ENCODE data around the gene ENTPD8.
A peak's percentile ranks its signal among the peaks of the same experiment; 100 is the strongest.
"Not testable (repeated sequence)": the region's sequence is repeated elsewhere in the genome, so short reads cannot be mapped to it uniquely, and the experiment has no call there.

Gene ENTPD8

DNA sequence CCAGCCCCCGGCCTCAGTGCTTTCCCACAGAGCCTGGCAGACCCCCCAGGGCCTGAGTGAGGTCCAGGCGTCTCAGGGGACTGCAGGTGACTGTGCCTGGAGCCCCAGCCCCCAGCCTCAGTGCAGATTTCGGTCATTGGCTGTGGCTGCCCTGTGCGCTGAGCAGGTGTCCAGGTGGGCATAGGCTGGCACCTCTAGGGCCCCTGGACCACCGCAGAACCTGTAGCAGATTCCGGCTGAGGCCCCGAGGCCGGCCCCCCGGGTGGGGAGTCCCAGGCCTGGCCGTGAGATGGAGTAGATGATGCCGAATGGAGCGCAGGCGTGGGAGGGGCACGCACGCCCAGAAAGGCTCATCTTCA lies 30.3 kb downstream of the ENTPD8 start:
- ATAC-seq (no peak), DNase-seq (no peak)

DNA sequence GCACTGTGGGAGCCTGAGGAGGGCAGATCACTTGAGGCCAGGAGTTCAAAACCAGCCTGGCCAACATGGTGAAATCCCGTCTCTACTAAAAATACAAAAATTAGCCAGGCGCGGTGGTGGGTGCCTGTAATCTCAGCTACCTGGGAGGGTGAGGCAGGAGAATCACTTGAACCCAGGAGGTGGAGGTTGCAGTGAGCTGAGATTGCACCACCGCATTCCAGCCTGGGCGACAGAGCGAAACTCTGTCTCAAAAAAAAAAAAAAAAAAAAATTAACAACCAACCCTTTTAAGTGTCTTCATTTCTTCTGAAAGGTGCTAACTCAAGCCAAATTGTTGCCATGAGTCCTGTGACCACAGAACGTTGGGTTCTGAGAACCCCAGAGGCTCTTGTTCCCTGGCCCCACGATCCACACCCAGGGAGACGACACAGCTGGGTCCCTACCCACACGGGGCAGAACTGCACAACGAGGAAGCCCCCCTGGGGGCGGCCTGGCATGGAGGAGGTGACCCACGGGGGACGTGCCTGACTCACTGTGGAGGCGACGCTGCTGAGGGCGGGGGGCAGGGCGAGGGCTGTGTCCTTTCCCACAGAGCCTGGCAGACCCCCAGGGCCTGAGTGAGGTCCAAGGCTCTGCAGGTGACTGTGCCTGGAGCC lies 30.8 kb downstream of the ENTPD8 start:
- DNase-seq, ATAC-seq: not testable (repeated sequence)

DNA sequence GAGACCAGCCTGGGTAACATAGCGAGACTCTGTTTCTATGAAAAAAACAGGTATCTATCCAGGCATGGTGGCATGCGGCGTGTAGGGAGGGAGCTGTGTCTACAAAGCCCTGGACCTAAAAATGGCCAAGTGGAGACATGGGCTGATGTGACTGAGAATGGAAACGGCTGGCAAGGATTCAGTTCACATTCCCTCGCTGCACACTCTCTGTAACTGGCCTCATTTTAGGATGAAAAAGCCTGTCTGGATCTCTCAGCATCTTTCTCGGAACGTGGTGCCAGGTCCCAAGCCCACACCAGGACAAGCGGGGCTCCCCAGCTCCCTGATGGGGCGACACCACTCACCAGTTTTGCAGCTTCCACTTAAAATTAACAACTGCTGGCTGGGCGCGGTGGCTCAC lies 31.6 kb downstream of the ENTPD8 start:
- ATAC-seq (no peak), DNase-seq (no peak)

DNA sequence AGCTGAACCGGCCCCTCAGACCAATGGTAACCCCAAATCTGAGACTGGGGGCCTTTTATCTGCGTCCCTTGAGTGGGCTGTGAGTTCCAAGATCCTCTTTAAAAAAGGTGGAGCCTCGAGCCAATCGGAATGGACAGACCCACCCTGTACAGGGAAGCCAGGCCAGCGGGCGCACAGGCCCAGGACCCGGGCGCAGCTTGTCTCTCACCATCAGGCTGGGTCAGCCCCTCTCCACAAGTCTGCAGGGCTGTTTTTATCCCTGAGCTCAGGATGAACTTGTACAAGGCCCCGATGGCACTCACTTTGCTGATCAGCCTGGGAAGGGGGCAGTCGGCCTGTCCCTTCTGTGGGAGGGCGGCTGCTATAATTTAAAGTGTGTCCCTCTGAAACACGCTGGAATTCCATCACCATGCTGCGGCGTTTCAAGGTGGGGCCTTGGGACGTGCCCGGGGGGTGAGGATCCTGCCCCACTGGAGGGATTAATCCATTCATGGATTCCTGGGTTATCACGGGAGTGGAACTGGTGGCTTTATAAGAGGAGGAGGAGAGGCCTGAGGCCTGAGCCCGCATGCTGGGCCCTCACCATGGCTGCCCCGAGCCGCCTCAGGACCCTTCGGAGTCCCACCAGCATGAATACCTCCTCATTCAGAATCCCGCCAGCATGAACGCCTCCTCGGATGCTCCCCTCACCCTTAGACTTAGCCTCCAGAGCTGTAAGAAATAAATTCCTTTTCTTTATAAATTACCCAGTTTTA lies 32.3 kb downstream of the ENTPD8 start:
- no peak for DNase-seq

DNA sequence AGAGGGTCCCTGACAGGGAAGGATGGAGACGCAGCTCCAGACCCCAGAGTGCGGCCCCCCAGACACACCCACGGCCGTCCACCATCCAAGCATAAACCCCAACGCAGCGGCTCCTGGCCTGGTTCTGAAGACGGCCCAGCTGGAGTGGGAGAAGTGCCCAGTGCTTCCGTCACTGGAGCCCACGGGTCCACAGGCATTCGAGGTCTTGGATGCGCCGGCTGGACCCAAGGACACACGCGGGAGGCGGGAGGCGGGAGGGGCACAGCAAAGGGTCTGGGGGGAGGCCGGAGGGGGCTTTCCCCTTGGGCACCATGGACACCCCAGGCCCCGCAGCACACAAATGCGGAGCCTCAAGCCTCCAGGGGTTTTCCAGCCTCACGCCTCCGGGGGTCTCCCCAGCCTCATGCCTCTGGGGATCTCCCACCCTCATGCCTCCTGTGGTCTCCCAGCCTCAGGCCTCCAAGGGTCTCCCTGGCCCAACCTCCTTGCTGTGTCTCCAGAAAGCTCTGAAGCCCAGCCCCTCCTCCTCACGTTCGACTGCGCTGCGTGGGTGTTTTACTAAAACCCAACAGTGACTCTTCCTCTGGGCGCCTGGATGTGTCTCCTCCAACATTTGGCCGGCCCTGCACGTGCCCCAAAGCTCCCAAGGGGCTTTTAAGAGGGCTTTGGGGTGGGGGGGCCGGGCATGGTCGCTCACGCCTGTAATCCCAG lies 33.4 kb downstream of the ENTPD8 start:
- no peak for DNase-seq
- no peak for ATAC-seq

More for the DNA sequence above, 32.3 kb downstream of the ENTPD8 start:
- ATAC-seq, result no peak

DNA sequence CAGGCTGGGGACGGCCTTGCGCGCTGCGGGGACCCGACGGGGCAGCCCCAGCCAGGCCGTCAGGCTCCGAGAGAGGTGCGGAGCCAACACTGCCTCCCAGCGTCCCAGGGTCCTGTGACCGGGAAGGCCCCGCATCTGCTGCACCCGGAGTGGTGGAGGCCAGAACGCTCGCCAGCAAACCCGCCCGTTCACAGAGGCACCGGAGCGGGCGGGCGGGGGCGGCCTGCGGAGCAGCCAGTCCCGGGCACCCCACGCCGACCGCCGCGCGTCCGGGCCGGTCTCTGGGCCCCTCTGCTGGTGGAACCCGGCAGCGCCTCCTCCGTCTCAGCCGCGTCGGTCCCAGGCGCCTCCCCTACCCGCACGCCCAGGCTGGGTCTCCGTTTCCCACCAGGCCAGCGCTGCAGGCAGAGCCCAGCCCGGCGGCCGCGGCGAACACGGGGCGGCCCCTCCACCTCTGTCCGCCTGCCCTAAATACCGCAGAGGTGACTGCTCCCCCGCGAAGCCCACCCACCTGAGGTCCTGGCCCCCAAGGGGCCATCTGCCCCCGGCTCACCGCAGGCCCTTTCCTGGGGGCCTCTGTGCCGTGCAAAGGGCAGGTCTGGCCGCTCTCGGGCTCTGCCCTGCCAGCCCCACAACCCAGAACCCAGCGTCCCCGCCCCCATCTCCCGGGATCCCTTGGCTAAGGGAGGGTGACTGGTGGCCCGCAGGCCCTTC lies 34.1 kb downstream of the ENTPD8 start:
- DNase-seq (peak; percentile 71), ATAC-seq (peak; percentile 86)

DNA sequence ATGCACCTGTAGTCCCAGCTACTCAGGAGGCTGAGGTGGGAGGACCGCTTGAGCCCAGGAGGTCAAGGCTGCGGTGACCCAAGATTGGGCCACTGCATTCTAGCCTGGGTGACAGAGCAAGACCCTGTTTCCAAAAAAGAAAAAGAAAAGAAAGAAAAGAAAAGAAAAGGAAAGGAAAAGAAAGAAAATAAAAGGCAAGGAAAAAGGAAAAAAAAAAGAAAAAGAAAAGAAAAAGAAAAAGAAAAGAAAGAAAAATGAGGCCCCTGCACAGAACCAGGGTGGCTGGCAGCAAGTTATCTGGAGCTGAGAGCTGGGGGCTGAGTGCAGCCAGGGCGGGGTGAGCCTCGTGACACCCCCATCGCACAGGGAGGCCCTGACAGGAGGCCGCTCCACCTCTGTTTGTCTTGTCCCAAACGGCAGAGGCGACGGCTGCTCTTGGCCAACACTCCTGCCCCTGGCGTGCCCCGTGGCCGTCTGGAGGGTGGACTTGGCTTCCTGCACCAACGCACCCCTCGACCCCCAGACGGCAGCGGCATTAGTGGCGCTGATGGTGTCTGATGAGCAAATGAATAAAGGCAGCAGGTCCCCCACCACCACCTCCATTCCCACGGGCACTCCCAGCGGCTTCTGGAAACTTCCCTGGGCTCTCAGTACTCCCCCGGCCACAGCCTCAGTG lies 34.9 kb downstream of the ENTPD8 start:
- ATAC-seq (no peak), DNase-seq (no peak)

DNA sequence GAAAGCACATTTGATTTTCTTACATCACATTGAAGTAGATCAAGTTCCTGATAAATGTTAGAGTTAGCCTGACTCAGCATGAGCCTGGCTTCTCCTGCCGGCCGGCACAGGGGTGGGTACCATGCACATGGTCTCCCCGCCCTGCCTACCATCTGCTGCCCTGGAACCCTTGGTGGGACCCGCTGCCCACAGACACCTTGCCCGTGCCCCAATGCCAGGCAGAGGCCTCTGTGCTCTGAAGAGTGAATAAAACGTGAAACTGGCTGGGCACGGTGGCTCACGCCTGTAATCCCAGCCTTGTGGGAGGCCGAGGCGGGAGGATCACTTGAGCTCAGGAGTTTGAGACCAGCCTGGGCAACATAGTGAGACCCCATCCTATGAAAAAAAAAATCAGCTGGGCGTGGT lies 35.5 kb downstream of the ENTPD8 start:
- ATAC-seq (no peak), DNase-seq (no peak)

DNA sequence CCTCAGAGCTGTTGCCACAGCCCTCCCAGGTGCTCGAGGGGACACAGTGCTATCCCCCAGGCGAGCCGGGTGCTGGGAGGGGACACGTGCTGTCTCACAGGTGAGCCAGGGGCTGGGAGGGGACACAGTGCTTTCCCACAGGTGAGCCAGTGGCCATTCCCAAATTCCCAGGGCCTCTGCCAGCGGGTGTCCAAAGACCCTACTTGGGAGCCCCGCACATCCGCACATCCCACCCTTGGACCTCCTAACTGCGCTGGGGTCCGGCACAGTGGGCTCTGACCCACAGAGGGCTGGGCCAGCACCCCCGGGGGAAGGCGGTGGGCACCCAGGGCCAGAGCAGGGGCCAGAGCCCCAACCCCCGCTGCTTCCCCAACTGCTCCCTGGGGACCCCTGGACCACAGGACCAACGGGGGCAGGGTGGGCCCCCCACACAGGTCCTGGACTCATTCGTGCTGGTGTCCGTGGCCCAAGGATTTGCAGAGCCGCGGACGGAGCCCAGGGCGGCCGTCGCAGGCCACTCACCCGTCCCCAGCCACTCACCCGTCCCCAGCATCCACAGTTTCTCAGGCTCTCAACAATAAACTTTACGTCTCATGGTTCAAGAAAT lies 36.1 kb downstream of the ENTPD8 start:
- DNase-seq, result no peak
- no peak for ATAC-seq

DNA sequence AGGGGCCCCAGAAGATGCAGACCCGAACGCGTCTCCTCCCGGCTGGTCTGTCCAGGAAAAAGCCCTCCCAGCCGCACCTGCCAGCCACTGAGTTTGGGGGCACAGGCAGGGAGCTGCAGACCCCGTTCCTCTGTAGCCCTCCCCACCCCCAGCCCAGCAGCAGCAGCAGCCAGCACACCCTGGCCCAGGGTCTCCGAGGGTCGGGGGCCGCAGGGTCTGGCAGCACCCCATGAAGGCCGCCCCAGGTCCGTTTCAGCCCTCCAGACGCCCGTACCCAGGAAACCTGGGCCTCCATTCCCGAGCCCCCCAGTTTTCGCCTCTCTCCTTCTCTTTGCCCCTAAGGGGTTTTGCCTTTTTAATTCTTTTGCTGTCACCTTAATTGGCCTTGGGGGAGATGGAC lies 37.9 kb downstream of the ENTPD8 start:
- DNase-seq (no peak), ATAC-seq (no peak)

DNA sequence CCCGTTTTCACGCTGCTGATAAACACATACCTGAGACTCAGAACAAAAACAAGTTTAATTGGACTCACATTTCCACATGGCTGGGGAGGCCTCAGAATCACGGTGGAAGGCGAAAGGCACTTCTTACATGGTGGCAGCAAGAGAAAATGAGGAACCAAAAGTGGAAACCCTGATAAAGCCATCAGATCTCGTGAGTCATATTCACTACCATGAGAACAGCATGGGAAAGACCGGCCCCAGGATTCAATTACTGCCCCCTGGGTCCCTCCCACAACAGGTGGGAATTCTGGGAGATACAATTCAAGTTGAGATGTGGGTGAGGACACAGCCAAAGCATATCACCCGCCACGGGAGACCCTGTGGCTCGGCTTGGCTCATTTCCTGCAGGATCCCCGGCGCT lies 38.4 kb downstream of the ENTPD8 start:
- ATAC-seq (no peak), DNase-seq (no peak)

DNA sequence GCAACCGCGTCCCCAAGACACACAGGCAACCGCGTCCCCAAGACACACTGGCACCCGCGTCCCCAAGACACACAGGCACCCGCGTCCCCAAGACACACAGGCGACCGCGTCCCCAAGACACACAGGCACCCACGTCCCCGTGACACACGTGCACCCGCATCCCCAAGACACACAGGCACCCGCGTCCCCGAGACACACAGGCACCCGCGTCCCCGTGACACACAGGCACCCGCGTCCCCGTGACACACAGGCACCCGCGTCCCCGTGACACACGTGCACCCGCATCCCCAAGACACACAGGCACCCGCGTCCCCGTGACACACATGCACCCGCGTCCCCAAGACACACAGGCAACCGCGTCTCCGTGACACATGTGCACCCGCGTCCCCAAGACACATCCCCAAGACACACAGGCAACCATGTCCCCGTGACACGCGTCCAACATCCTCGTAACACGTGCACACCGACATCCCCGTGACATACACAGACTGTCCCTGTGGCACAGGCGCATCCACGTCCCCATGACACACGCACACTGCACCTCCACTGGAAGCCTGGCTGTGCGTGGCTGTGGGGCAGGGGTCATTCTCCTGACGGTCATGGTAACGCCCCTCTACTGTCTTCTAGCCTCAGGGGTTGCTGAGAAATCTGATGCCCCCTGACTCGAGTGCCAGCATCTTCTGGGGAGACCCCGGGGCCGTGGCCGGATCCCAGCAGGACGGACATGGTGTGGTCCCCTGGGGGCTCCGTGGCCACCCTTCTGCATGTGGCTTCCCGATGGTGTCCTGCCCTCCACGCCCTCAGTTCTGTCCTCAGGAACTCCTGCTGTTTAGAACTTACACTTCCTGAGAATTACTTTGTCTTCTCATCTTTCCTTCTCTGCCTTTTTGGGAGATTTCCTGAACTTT lies 42.3 kb downstream of the ENTPD8 start:
- no peak for DNase-seq
- ATAC-seq, result no peak

DNA sequence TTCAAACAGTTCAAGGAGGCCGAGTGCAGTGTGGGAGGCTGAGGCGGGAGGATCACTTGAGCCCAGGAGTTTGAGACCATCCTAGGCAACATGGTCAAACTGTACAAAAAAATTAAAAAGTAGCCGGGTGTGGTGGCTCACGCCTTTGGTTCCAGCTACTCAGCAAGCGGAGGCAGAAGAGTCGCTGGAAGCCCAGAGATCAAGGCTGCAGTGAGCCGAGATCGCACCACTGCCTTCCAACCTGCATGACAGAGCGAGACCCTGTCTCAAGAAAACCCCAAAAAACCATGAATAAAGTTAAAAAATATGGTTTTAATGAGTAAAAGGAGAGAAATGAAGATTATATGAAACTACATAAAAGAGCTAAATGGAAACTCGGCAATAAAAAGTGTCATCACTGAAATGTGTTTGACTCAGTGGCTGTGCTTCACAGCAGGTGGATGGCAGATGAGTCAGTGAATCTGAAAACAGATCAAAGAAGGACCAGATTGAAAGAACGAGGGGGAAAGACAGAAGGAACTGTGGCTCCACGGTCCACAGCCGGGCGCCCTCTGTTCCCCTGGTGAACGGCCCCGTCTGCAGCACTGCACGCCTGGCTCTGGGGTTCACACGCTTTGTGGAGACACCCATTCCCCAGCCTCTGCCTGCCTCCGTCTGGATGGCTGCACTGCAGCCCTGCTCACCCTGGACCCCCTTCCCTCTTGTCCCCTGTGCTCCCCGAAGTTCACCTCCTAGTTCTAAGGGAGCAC lies 43.3 kb downstream of the ENTPD8 start:
- DNase-seq (peak; percentile 50), ATAC-seq (peak; percentile 96)

DNA sequence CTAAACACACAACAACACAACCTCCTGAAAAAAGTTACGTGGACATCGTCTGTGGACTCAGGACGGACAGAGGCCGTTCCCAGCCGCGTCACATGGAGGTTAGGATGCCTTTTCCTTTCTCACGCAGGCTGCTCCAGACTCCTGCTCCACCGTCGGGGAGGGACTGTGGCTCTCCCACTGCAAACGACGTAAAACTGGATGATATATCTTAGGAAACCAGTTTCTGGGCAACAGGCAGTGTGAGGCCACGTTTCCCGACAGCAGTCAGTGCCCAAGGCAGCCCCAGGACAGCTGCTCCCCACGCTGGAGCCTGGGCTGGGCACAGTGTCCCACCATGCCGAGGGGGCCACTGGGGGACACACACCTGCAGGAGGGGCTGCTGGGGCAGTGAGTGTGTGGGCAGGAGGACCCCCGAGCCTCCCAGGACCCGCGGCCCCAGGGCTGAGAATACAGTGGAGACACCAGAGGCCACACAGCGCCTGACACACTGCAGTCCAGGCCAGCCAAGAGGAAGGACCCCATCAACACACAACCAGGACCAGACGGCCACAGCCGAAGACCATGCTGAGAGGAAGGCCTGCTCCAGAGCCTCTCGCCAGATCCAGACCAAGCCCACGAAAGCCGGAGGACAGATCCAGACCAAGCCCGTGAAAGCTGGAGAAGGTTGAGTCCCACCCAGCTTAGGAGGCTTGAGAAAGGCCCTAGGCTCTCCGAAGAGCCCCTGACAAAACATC lies 44.4 kb downstream of the ENTPD8 start:
- DNase-seq, result no peak

DNA sequence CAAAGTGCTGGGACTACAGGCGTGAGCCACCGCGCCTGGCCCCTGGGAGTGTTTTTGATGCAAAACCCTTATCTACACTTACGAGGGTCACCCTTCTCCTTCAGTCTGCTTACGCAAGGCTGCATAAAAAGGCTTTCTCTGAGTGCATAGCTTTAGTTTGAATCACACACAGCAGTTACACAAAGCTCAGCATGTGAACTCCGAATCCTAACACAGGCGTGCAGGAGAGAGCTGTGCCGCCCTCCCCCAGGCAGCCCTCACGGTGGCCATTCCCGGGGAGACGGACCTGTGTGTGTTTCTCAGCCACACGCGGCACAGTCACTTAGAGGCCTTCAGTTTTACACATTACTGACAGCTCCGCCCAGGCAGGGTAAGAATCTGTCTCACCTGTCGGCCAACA lies 44.9 kb downstream of the ENTPD8 start:
- ATAC-seq, result no peak
- no peak for DNase-seq

More for the DNA sequence above, 44.4 kb downstream of the ENTPD8 start:
- no peak for ATAC-seq

DNA sequence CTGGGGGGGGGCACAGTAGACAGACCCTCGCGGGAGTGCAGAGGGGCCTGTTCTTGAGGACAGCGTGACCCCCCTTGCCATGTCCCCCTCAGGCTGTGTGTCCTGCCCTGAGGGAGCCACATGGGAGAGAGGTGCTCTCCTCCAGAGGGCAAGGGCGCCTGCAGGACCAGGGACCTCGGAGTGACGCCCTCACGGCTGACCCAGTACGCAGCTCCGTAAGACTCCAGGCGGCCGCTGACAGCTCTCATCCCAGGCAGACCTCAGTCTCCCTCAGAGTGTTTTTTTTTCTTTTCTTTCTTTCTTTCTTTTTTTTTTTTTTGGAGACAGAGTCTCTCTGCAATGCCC lies 45.5 kb downstream of the ENTPD8 start:
- no peak for ATAC-seq

DNA sequence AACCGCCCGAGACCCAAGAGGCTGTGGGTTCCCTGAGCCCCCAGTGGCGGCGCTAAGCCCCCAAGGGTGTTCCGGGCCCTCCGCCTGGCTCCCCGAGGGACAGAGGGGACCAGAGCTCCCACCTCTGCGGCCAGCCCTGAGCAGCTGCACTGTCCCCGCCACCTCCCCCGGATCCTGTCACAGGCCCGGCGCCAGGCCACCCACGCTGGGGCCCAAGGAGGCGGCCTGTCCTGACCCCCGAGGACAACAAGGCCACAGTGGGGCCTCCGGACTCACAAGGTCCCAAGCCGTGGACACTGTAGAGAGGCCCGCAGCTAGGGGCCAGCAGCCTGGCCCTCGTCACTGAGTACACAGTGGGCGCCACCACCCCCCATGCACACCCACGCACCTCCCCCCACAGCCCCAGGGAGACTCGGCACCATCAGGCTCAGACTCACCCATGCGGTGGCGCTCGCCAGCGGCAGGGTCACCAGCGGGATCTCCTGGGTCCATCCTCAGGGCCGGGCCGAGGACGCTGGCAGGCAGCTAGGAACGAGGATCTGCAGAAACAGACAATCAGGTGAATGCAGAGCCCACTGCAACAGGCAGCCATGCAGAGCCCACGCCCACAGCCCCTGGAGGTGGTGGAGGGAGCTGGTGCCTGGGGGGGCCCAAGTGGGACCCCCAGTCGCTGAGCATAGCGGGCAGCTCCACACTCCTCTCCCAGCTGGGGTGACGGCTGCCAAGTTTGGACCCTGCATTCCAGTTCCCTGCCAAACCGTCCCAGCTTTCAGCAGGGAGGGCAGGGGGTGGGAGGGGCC lies 46.1 kb downstream of the ENTPD8 start:
- ATAC-seq, result no peak
- DNase-seq, result no peak

More for the DNA sequence above, 45.5 kb downstream of the ENTPD8 start:
- no peak for DNase-seq

All from stimulated activated naive CD8-positive, alpha-beta T cell treated with anti-CD3 and anti-CD28 coated beads, Interleukin-15, Interleukin-2, amounts not matched to agents 100 U/mL and 50 U/mL, for 24 hours (primary cell).